Measurements from ENCODE around the gene PCLO. TPM values are rescaled to one million over a fixed set of nuclear protein-coding genes. Genes with fewer than 3 reads are reported as not detected.

The PCLO gene
- total and polyA plus RNA-seq, 2 of the 8 experiments (the other 6 are each of a cell fraction or from before 2014, with no cell fraction given), result 1.5 to 3.2 TPM

GRCh38 chr7:83149466-83149865 lies 13.2 kb downstream of the PCLO start:
- no peak overlapping the region for H4K8ac ChIP-seq (ENCODE audit: extremely low read depth, insufficient read depth, low read length)
- H2AK5ac ChIP-seq (ENCODE audit: low read depth, low read length), result no peak overlapping the region
- no peak overlapping the region for H2AFZ ChIP-seq (ENCODE audit: low read length)
- POLR2A ChIA-PET (ENCODE audit: partially characterized antibody), result no interaction called here
- no peak overlapping the region for H2BK12ac ChIP-seq (ENCODE audit: low read depth, low read length)
- FAIRE-seq (no peak), DNase-seq (ENCODE audit: low read depth in 1 of 2, low spot score in 2 of 2) (no peak)
- no peak overlapping the region for H3K4me3 ChIP-seq (ENCODE audit: extremely low read depth in 1 of 4, insufficient read depth in 2 of 4, low read depth in 3 of 4, low read length in 4 of 4)
- H4K5ac ChIP-seq (ENCODE audit: insufficient read length, low read depth, low read length), result no peak overlapping the region
- H3K23me2 ChIP-seq (ENCODE audit: low read depth, low read length), result no peaks in the 10 kb centered on the region
- H3K14ac ChIP-seq (ENCODE audit: insufficient read length), result no peak overlapping the region
- WGBS, 2 experiments (ENCODE audit: extremely low coverage in 1 of 2, insufficient coverage in 1 of 2, insufficient read length in 1 of 2, insufficient replicate concordance in 2 of 2, low coverage in 1 of 2, low lambda C conversion rate in 2 of 2, missing lambda C conversion rate in 1 of 2), result 94% methylated on average over 1 of the region's 1 CpG; no CpG with 5 or more reads in 1 of the 2 experiments
- no peak overlapping the region for H4K91ac ChIP-seq (replicated peaks; ENCODE audit: insufficient read length, low read length)
- no peak overlapping the region for H3K4me2 ChIP-seq (ENCODE audit: insufficient read depth in 1 of 2, low read depth in 2 of 2, low read length in 2 of 2)
- no peak overlapping the region for H3K4ac ChIP-seq (replicated peaks; ENCODE audit: insufficient read length, low read depth, low read length)
- no peak overlapping the region for H3K23ac ChIP-seq (ENCODE audit: insufficient read length)
- no peaks in the 10 kb centered on the region for H3K9me3 ChIP-seq (ENCODE audit: insufficient read depth in 2 of 2, low read depth in 1 of 2, low read length in 1 of 2)
- no peaks in the 10 kb centered on the region for H3K27me3 ChIP-seq (replicated peaks in 1 of 4; ENCODE audit: control insufficient read depth in 3 of 4, extremely low read depth in 1 of 4, insufficient read depth in 3 of 4, low read length in 3 of 4)
- CTCF ChIA-PET (ENCODE audit: partially characterized antibody), result no interaction called here
- H2BK120ac ChIP-seq (replicated peaks; ENCODE audit: low read depth, low read length), result no peak overlapping the region
- H4K20me1 ChIP-seq (replicated peaks in 1 of 2; ENCODE audit: control insufficient read depth in 1 of 2, insufficient read depth in 2 of 2, low read length in 2 of 2), result no peaks in the 10 kb centered on the region
- no peaks in the 10 kb centered on the region for H3K79me2 ChIP-seq (ENCODE audit: control insufficient read depth in 1 of 2, insufficient read depth in 2 of 2, low read length in 2 of 2)
- TF ChIP-seq NRF1 (IDR thresholded peaks at IDR 0.05; ENCODE audit: low read depth, low read length) (no peak), RFX5 (IDR thresholded peaks at IDR 0.05; ENCODE audit: borderline replicate concordance, low read depth, low read length) (no peak), RNF2 (IDR thresholded peaks at IDR 0.05; ENCODE audit: borderline replicate concordance, low read depth, low read length, missing control alignments, poor library complexity, severe bottlenecking) (no peak), MAFK (IDR thresholded peaks at IDR 0.05; ENCODE audit: low read depth, low read length) (no peak), RAD21 (IDR thresholded peaks at IDR 0.05 in 1 of 2, conservative IDR thresholded peaks at IDR 0.05 in 1 of 2; ENCODE audit: low read depth in 2 of 2, low read length in 2 of 2) (no peak), USF2 (IDR thresholded peaks at IDR 0.05; ENCODE audit: low read length) (no peak), CHD2 (IDR thresholded peaks at IDR 0.05; ENCODE audit: low read length) (no peak), HDAC6 (IDR thresholded peaks at IDR 0.05; ENCODE audit: low read depth, low read length) (no peak), POLR2A (IDR thresholded peaks at IDR 0.05; ENCODE audit: control extremely low read depth in 1 of 2, low read depth in 2 of 2, low read length in 2 of 2) (no peak), POLR2AphosphoS5 (IDR thresholded peaks at IDR 0.05; ENCODE audit: low read depth, low read length) (no peak), TAF1 (IDR thresholded peaks at IDR 0.05; ENCODE audit: low read depth, low read length) (no peak), KDM5A (IDR thresholded peaks at IDR 0.05; ENCODE audit: low read length) (no peak), BACH1 (IDR thresholded peaks at IDR 0.05; ENCODE audit: low read length) (no peak), GABPA (IDR thresholded peaks at IDR 0.05; ENCODE audit: borderline replicate concordance, insufficient read depth, low read length) (no peak)
- H3K27ac ChIP-seq (ENCODE audit: low read depth, low read length), result no peak overlapping the region
- H2BK15ac ChIP-seq (ENCODE audit: low read length), result no peak overlapping the region
- H3K18ac ChIP-seq (ENCODE audit: extremely low read depth, low read length), result no peak overlapping the region
- no peak overlapping the region for H2BK5ac ChIP-seq (ENCODE audit: low read depth, low read length)
- no peaks in the 10 kb centered on the region for H3K79me1 ChIP-seq (ENCODE audit: low read depth, low read length)
- H3K36me3 ChIP-seq (ENCODE audit: control insufficient read depth in 2 of 4, insufficient read depth in 4 of 4, low read length in 3 of 4), result 0 out of 8 replicates have a peak, but pooled peaks cover 0 to under 1% (median 0%) of the 10 kb centered on the region in 4 experiments
- no peak overlapping the region for H3K56ac ChIP-seq (replicated peaks; ENCODE audit: insufficient read length, low read depth, low read length)
- H3K4me1 ChIP-seq (replicated peaks in 1 of 4; ENCODE audit: control insufficient read depth in 3 of 4, insufficient read depth in 4 of 4, low read length in 3 of 4), result peaks cover 0 to 2% (median 0%) of the 10 kb centered on the region in 4 experiments; a peak in 2 of 7 replicates
- no peak overlapping the region for H3K9ac ChIP-seq (replicated peaks in 1 of 4; ENCODE audit: extremely low read depth in 1 of 4, low read depth in 3 of 4, low read length in 3 of 4)
- no peak overlapping the region for H2BK20ac ChIP-seq (ENCODE audit: low read length)
